ENCODE results near the gene ZNF407.

The ZNF407 gene

GRCh38 chr18:74996055-74996454 lies 398.4 kb downstream of the ZNF407 start:
- DNase-seq (ENCODE audit: low read depth): no peak
- H3K4me3 ChIP-seq (ENCODE audit: control insufficient read depth, low read depth, low read length): no peak overlapping the region
- TF ChIP-seq CTCF (IDR thresholded peaks at IDR 0.05; ENCODE audit: control insufficient read depth, insufficient read depth, low read depth, low read length, missing control alignments): no peak

GRCh38 chr18:74996996-74997395 lies 399.3 kb downstream of the ZNF407 start:
- no peak overlapping the region for H3K4me3 ChIP-seq (ENCODE audit: control insufficient read depth, low read depth, low read length)
- no peak for TF ChIP-seq CTCF (IDR thresholded peaks at IDR 0.05; ENCODE audit: control insufficient read depth, insufficient read depth, low read depth, low read length, missing control alignments)
- DNase-seq (ENCODE audit: low read depth): no peak

GRCh38 chr18:75000920-75001319 lies 403.2 kb downstream of the ZNF407 start:
- no peak for DNase-seq (ENCODE audit: low read depth)
- no peak overlapping the region for H3K4me3 ChIP-seq (ENCODE audit: control insufficient read depth, low read depth, low read length)
- no peak for TF ChIP-seq CTCF (IDR thresholded peaks at IDR 0.05; ENCODE audit: control insufficient read depth, insufficient read depth, low read depth, low read length, missing control alignments)

- H3K4me3 ChIP-seq (ENCODE audit: control insufficient read depth, low read depth, low read length): no peak overlapping the region
- no peak for DNase-seq (ENCODE audit: low read depth)
- no peak for TF ChIP-seq CTCF (IDR thresholded peaks at IDR 0.05; ENCODE audit: control insufficient read depth, insufficient read depth, low read depth, low read length, missing control alignments)
Measured at GRCh38 chr18:75003039-75003438, 405.4 kb downstream of the ZNF407 start.

GRCh38 chr18:75003764-75004690 lies 406.4 kb downstream of the ZNF407 start:
- no peak for TF ChIP-seq CTCF (IDR thresholded peaks at IDR 0.05; ENCODE audit: control insufficient read depth, insufficient read depth, low read depth, low read length, missing control alignments)
- DNase-seq (ENCODE audit: low read depth): no peak
- H3K4me3 ChIP-seq (ENCODE audit: control insufficient read depth, low read depth, low read length): no peak overlapping the region

GRCh38 chr18:75005626-75006025 lies 408.0 kb downstream of the ZNF407 start:
- no peak for DNase-seq (ENCODE audit: low read depth)
- TF ChIP-seq CTCF (IDR thresholded peaks at IDR 0.05; ENCODE audit: control insufficient read depth, insufficient read depth, low read depth, low read length, missing control alignments): no peak
- no peak overlapping the region for H3K4me3 ChIP-seq (ENCODE audit: control insufficient read depth, low read depth, low read length)
